ENCODE results near the gene IRF8. TPM values are rescaled to one million over a fixed set of nuclear protein-coding genes. Genes with fewer than 3 reads are reported as not detected.

IRF8 gene
- total RNA-seq, 1 donor from 2014 or later: 19.8 TPM

- no peak overlapping the region for H3K27ac ChIP-seq (ENCODE audit: low read depth, low read length)
- H3K27me3 ChIP-seq (ENCODE audit: control insufficient read depth in 3 of 3, insufficient read depth in 3 of 3, low read length in 3 of 3): peaks cover 9 to 33% (median 22%) of the 10 kb centered on the region in 3 donors
- no peak overlapping the region for H3K9ac ChIP-seq (ENCODE audit: low read depth in 1 of 3, low read length in 3 of 3)
- H3K4me3 ChIP-seq (ENCODE audit: low read length in 3 of 3): no peak overlapping the region
- no peaks in the 10 kb centered on the region for H3K36me3 ChIP-seq (ENCODE audit: control insufficient read depth in 3 of 3, insufficient read depth in 3 of 3, low read length in 3 of 3)
- peaks cover 0 to 6% (median 0%) of the 10 kb centered on the region in 3 donors for H3K4me1 ChIP-seq (ENCODE audit: control insufficient read depth in 3 of 3, insufficient read depth in 3 of 3, low read length in 3 of 3)
- no peaks in the 10 kb centered on the region for H3K9me3 ChIP-seq (ENCODE audit: control insufficient read depth in 3 of 3, low read length in 3 of 3)
These were observed 63.3 kb downstream of the IRF8 start for GRCh38 chr16:85961988-85962915.

- no peaks in the 10 kb centered on the region for H3K36me3 ChIP-seq (ENCODE audit: control insufficient read depth in 3 of 3, insufficient read depth in 3 of 3, low read length in 3 of 3)
- no peak overlapping the region for H3K9ac ChIP-seq (ENCODE audit: low read depth in 1 of 3, low read length in 3 of 3)
- no peaks in the 10 kb centered on the region for H3K9me3 ChIP-seq (ENCODE audit: control insufficient read depth in 3 of 3, low read length in 3 of 3)
- H3K27me3 ChIP-seq (ENCODE audit: control insufficient read depth in 3 of 3, insufficient read depth in 3 of 3, low read length in 3 of 3): peaks cover 11 to 37% (median 21%) of the 10 kb centered on the region in 3 donors
- no peak overlapping the region for H3K27ac ChIP-seq (ENCODE audit: low read depth, low read length)
- peaks cover 0 to 6% (median 0%) of the 10 kb centered on the region in 3 donors for H3K4me1 ChIP-seq (ENCODE audit: control insufficient read depth in 3 of 3, insufficient read depth in 3 of 3, low read length in 3 of 3)
- H3K4me3 ChIP-seq (ENCODE audit: low read length in 3 of 3): no peak overlapping the region
These were observed 64.9 kb downstream of the IRF8 start for GRCh38 chr16:85963753-85964285.

- H3K4me1 ChIP-seq (ENCODE audit: control insufficient read depth in 3 of 3, insufficient read depth in 3 of 3, low read length in 3 of 3): peaks cover 0 to 6% (median 0%) of the 10 kb centered on the region in 3 donors
- no peak overlapping the region for H3K9ac ChIP-seq (ENCODE audit: low read depth in 1 of 3, low read length in 3 of 3)
- H3K36me3 ChIP-seq (ENCODE audit: control insufficient read depth in 3 of 3, insufficient read depth in 3 of 3, low read length in 3 of 3): no peaks in the 10 kb centered on the region
These were observed 66.2 kb downstream of the IRF8 start for GRCh38 chr16:85965125-85965524.

GRCh38 chr16:85967111-85967510 is 68.1 kb downstream of the IRF8 start:
- Histone ChIP-seq H3K9me3 (ENCODE audit: control insufficient read depth in 3 of 3, low read length in 3 of 3) (no peaks in the 10 kb centered on the region), H3K9ac (ENCODE audit: low read depth in 1 of 3, low read length in 3 of 3) (no peak overlapping the region), H3K36me3 (ENCODE audit: control insufficient read depth in 3 of 3, insufficient read depth in 3 of 3, low read length in 3 of 3) (no peaks in the 10 kb centered on the region)

More at GRCh38 chr16:85965125-85965524, 66.2 kb downstream of the IRF8 start:
- peaks cover 10 to 35% (median 25%) of the 10 kb centered on the region in 3 donors for H3K27me3 ChIP-seq (ENCODE audit: control insufficient read depth in 3 of 3, insufficient read depth in 3 of 3, low read length in 3 of 3)
- no peak overlapping the region for H3K27ac ChIP-seq (ENCODE audit: low read depth, low read length)
- no peak overlapping the region for H3K4me3 ChIP-seq (ENCODE audit: low read length in 3 of 3)
- H3K9me3 ChIP-seq (ENCODE audit: control insufficient read depth in 3 of 3, low read length in 3 of 3): no peaks in the 10 kb centered on the region

GRCh38 chr16:85968041-85968920 is 69.3 kb downstream of the IRF8 start:
- H3K27ac ChIP-seq (ENCODE audit: low read depth, low read length): no peak overlapping the region
- no peaks in the 10 kb centered on the region for H3K36me3 ChIP-seq (ENCODE audit: control insufficient read depth in 3 of 3, insufficient read depth in 3 of 3, low read length in 3 of 3)
- H3K27me3 ChIP-seq (ENCODE audit: control insufficient read depth in 3 of 3, insufficient read depth in 3 of 3, low read length in 3 of 3): peaks cover 7 to 16% (median 15%) of the 10 kb centered on the region in 3 donors
- no peak overlapping the region for H3K4me3 ChIP-seq (ENCODE audit: low read length in 3 of 3)
- H3K9ac ChIP-seq (ENCODE audit: low read depth in 1 of 3, low read length in 3 of 3): no peak overlapping the region
- peaks cover 0 to 5% (median 0%) of the 10 kb centered on the region in 3 donors for H3K4me1 ChIP-seq (ENCODE audit: control insufficient read depth in 3 of 3, insufficient read depth in 3 of 3, low read length in 3 of 3)
- H3K9me3 ChIP-seq (ENCODE audit: control insufficient read depth in 3 of 3, low read length in 3 of 3): no peaks in the 10 kb centered on the region

More at GRCh38 chr16:85967111-85967510, 68.1 kb downstream of the IRF8 start:
- Histone ChIP-seq H3K4me1 (ENCODE audit: control insufficient read depth in 3 of 3, insufficient read depth in 3 of 3, low read length in 3 of 3) (peaks cover 0 to 6% (median 0%) of the 10 kb centered on the region in 3 donors), H3K27me3 (ENCODE audit: control insufficient read depth in 3 of 3, insufficient read depth in 3 of 3, low read length in 3 of 3) (peaks cover 7 to 20% (median 19%) of the 10 kb centered on the region in 3 donors), H3K4me3 (ENCODE audit: low read length in 3 of 3) (no peak overlapping the region), H3K27ac (ENCODE audit: low read depth, low read length) (no peak overlapping the region)

GRCh38 chr16:85969159-85969558 is 70.2 kb downstream of the IRF8 start:
- Histone ChIP-seq H3K27me3 (ENCODE audit: control insufficient read depth in 3 of 3, insufficient read depth in 3 of 3, low read length in 3 of 3) (peaks cover 7 to 16% (median 11%) of the 10 kb centered on the region in 3 donors), H3K9ac (ENCODE audit: low read depth in 1 of 3, low read length in 3 of 3) (no peak overlapping the region), H3K9me3 (ENCODE audit: control insufficient read depth in 3 of 3, low read length in 3 of 3) (no peaks in the 10 kb centered on the region), H3K36me3 (ENCODE audit: control insufficient read depth in 3 of 3, insufficient read depth in 3 of 3, low read length in 3 of 3) (no peaks in the 10 kb centered on the region), H3K4me3 (ENCODE audit: low read length in 3 of 3) (no peak overlapping the region), H3K27ac (ENCODE audit: low read depth, low read length) (no peak overlapping the region), H3K4me1 (ENCODE audit: control insufficient read depth in 3 of 3, insufficient read depth in 3 of 3, low read length in 3 of 3) (no peaks in the 10 kb centered on the region)

GRCh38 chr16:85969591-85969990 is 70.6 kb downstream of the IRF8 start:
- H3K4me1 ChIP-seq (ENCODE audit: control insufficient read depth in 3 of 3, insufficient read depth in 3 of 3, low read length in 3 of 3): no peaks in the 10 kb centered on the region
- no peak overlapping the region for H3K27ac ChIP-seq (ENCODE audit: low read depth, low read length)
- no peaks in the 10 kb centered on the region for H3K36me3 ChIP-seq (ENCODE audit: control insufficient read depth in 3 of 3, insufficient read depth in 3 of 3, low read length in 3 of 3)
- no peak overlapping the region for H3K9ac ChIP-seq (ENCODE audit: low read depth in 1 of 3, low read length in 3 of 3)
- H3K9me3 ChIP-seq (ENCODE audit: control insufficient read depth in 3 of 3, low read length in 3 of 3): no peaks in the 10 kb centered on the region
- H3K27me3 ChIP-seq (ENCODE audit: control insufficient read depth in 3 of 3, insufficient read depth in 3 of 3, low read length in 3 of 3): peaks cover 7 to 16% (median 11%) of the 10 kb centered on the region in 3 donors
- no peak overlapping the region for H3K4me3 ChIP-seq (ENCODE audit: low read length in 3 of 3)

- Histone ChIP-seq H3K4me1 (ENCODE audit: control insufficient read depth in 3 of 3, insufficient read depth in 3 of 3, low read length in 3 of 3) (no peaks in the 10 kb centered on the region), H3K4me3 (ENCODE audit: low read length in 3 of 3) (no peak overlapping the region), H3K27me3 (ENCODE audit: control insufficient read depth in 3 of 3, insufficient read depth in 3 of 3, low read length in 3 of 3) (peaks cover 10 to 20% (median 11%) of the 10 kb centered on the region in 3 donors), H3K36me3 (ENCODE audit: control insufficient read depth in 3 of 3, insufficient read depth in 3 of 3, low read length in 3 of 3) (no peaks in the 10 kb centered on the region), H3K9ac (ENCODE audit: low read depth in 1 of 3, low read length in 3 of 3) (no peak overlapping the region), H3K27ac (ENCODE audit: low read depth, low read length) (no peak overlapping the region), H3K9me3 (ENCODE audit: control insufficient read depth in 3 of 3, low read length in 3 of 3) (no peaks in the 10 kb centered on the region)
These were observed 71.2 kb downstream of the IRF8 start for GRCh38 chr16:85970016-85970733.

- H3K4me1 ChIP-seq (ENCODE audit: control insufficient read depth in 3 of 3, insufficient read depth in 3 of 3, low read length in 3 of 3): no peaks in the 10 kb centered on the region
- H3K9me3 ChIP-seq (ENCODE audit: control insufficient read depth in 3 of 3, low read length in 3 of 3): no peaks in the 10 kb centered on the region
- no peak overlapping the region for H3K9ac ChIP-seq (ENCODE audit: low read depth in 1 of 3, low read length in 3 of 3)
- no peak overlapping the region for H3K27ac ChIP-seq (ENCODE audit: low read depth, low read length)
- no peaks in the 10 kb centered on the region for H3K36me3 ChIP-seq (ENCODE audit: control insufficient read depth in 3 of 3, insufficient read depth in 3 of 3, low read length in 3 of 3)
- H3K27me3 ChIP-seq (ENCODE audit: control insufficient read depth in 3 of 3, insufficient read depth in 3 of 3, low read length in 3 of 3): peaks cover 10 to 26% (median 17%) of the 10 kb centered on the region in 3 donors
- no peak overlapping the region for H3K4me3 ChIP-seq (ENCODE audit: low read length in 3 of 3)
These were observed 71.8 kb downstream of the IRF8 start for GRCh38 chr16:85970738-85971137.
